Measurements from ENCODE around the gene PPM1L.

The PPM1L gene

DNA sequence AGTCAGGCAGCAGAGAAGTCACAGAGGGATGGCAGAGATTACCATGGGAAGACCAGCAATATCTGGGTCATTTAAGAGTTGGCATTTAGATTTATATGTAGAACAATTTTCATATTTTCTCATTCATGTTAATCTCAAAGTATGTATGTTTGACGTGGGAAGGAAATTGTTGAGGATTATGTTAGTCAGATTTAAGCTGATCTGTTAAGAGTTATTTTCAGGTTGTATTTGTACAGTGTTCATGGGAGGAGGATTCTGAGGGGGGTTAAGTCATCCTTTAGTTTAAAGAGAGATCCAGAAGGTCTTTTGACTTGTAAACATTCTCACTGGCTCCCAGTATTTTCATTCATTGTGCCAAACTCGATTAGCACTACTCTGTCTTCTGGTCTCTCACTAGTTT is 34.7 kb downstream of the PPM1L start:
- H3K4me2 ChIP-seq = no peak overlapping the region
- no peak overlapping the region for H2AFZ ChIP-seq (ENCODE audit: low read depth)
- no peaks in the 10 kb centered on the region for H4K20me1 ChIP-seq (ENCODE audit: insufficient read depth)
- no peaks in the 10 kb centered on the region for H3K27me3 ChIP-seq (ENCODE audit: insufficient read depth, low read depth)
- H3K9ac ChIP-seq = no peak overlapping the region
- H3K79me2 ChIP-seq (ENCODE audit: insufficient read depth, low read depth) = peaks cover 19% of the 10 kb centered on the region
- TF ChIP-seq CTCF (conservative IDR thresholded peaks at IDR 0.05; ENCODE audit: low read depth, low read length) = no peak
- H3K36me3 ChIP-seq (ENCODE audit: insufficient read depth) = no peaks in the 10 kb centered on the region
- no peak overlapping the region for H3K4me3 ChIP-seq (IDR thresholded peaks at IDR 0.05; ENCODE audit: insufficient read depth, low read depth, low read length)
- H3K27ac ChIP-seq = no peak overlapping the region
- H3K4me1 ChIP-seq (ENCODE audit: low read depth, poor library complexity, severe bottlenecking) = peaks cover 20% of the 10 kb centered on the region

GRCh38 chr3:160792540-160792939 is 36.5 kb downstream of the PPM1L start:
- Histone ChIP-seq H3K27me3 (ENCODE audit: insufficient read depth, low read depth) (no peaks in the 10 kb centered on the region), H3K9ac (no peak overlapping the region), H3K79me2 (ENCODE audit: insufficient read depth, low read depth) (peaks cover 20% of the 10 kb centered on the region), H3K4me1 (ENCODE audit: low read depth, poor library complexity, severe bottlenecking) (peaks cover 32% of the 10 kb centered on the region), H3K4me2 (no peak overlapping the region), H3K4me3 (IDR thresholded peaks at IDR 0.05; ENCODE audit: insufficient read depth, low read depth, low read length) (no peak overlapping the region), H2AFZ (ENCODE audit: low read depth) (no peak overlapping the region), H3K27ac (no peak overlapping the region), H3K36me3 (ENCODE audit: insufficient read depth) (no peaks in the 10 kb centered on the region), H4K20me1 (ENCODE audit: insufficient read depth) (no peaks in the 10 kb centered on the region)
- TF ChIP-seq CTCF (conservative IDR thresholded peaks at IDR 0.05; ENCODE audit: low read depth, low read length) = no peak

DNA sequence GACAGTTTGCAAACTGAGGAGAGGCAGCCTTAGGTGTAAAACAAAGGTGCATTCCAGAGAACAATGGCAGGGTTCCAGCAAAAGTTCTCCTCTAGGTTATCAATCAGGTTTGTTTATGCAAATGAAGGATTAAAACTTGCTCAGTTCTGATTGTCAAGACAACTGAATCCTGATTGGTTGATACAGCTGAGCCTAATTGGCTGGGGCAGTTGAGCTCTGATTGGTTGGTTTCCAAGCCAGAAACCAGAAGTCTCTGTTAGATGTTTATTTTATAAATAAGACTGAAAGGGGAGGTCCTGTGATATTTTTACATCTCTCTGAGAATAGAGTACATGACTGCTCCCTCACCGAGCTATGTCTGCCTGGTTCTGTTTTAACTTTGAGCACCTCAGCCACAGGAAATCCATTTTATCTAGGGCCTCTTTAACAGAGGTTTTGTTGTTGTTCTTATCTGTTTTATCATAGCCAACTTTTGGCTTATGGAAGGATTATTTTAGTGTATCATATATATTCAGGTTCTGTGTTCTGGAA is 37.8 kb downstream of the PPM1L start:
- Histone ChIP-seq H2AFZ (ENCODE audit: low read depth) (no peak overlapping the region), H3K27ac (no peak overlapping the region), H3K9ac (no peak overlapping the region), H3K4me3 (IDR thresholded peaks at IDR 0.05; ENCODE audit: insufficient read depth, low read depth, low read length) (no peak overlapping the region), H3K4me1 (ENCODE audit: low read depth, poor library complexity, severe bottlenecking) (peaks cover 40% of the 10 kb centered on the region), H4K20me1 (ENCODE audit: insufficient read depth) (no peaks in the 10 kb centered on the region), H3K79me2 (ENCODE audit: insufficient read depth, low read depth) (peaks cover 8% of the 10 kb centered on the region; the same call in 1 of the 2 replicates), H3K27me3 (ENCODE audit: insufficient read depth, low read depth) (no peaks in the 10 kb centered on the region), H3K4me2 (no peak overlapping the region), H3K36me3 (ENCODE audit: insufficient read depth) (no peaks in the 10 kb centered on the region)
- no peak for TF ChIP-seq CTCF (conservative IDR thresholded peaks at IDR 0.05; ENCODE audit: low read depth, low read length)

GRCh38 chr3:160796089-160796812 is 40.2 kb downstream of the PPM1L start:
- H3K9ac ChIP-seq = no peak overlapping the region
- no peak overlapping the region for H3K27ac ChIP-seq
- H4K20me1 ChIP-seq (ENCODE audit: insufficient read depth) = no peaks in the 10 kb centered on the region
- H3K4me1 ChIP-seq (ENCODE audit: low read depth, poor library complexity, severe bottlenecking) = peaks cover 65% of the 10 kb centered on the region
- TF ChIP-seq CTCF (conservative IDR thresholded peaks at IDR 0.05; ENCODE audit: low read depth, low read length) = no peak
- no peaks in the 10 kb centered on the region for H3K27me3 ChIP-seq (ENCODE audit: insufficient read depth, low read depth)
- no peak overlapping the region for H3K4me2 ChIP-seq
- no peaks in the 10 kb centered on the region for H3K36me3 ChIP-seq (ENCODE audit: insufficient read depth)
- H3K79me2 ChIP-seq (ENCODE audit: insufficient read depth, low read depth) = peaks cover 18% of the 10 kb centered on the region; the same call in 1 of the 2 replicates
- no peak overlapping the region for H2AFZ ChIP-seq (ENCODE audit: low read depth)
- H3K4me3 ChIP-seq (IDR thresholded peaks at IDR 0.05; ENCODE audit: insufficient read depth, low read depth, low read length) = no peak overlapping the region

Data from KMS-11 (cell line).